ENCODE data around the gene TAF15.

DNA sequence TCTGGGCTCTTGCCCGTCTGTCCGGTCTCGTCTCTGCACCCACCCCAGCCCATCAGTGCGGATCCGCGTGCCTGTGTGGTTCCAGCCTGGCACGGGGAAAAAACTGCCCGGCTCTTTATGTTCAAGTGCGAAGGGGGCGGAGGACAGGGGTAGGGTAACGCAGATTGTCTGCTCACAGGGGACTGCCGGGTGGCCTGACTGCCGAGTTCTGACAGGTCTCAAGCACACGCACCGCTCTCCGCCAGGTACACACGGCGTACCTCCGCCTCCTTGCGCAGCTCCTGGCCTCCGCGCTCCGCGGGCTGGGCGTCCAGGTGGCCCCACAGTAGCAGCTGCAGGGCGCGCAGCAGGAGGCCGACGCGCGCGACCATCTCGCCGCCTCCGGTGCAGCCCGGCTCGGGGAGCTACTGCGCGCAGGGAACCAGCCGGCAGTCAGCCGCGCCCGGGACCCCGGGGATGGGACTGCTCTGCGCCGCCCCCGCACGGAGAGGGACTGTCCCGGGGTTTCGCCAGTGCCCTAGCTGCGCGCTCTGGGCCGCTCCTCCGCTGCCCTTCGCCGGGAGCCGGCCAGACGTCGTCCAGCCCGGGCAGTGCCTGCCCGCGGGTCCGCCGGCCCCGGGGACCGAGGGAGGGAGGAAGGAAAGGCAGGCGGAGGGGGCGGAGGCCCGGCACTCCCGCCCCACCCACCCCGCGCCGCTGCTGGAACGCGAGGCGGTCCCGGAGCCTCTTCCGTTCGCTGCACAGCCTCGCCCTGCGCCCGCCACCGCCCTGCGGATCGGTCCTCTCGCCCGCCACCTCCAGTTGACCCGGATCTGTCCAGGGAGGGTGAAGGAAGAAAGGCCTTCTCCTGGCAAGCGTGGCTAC lies 14.0 kb upstream of the TAF15 start, which contains the start of gene MMP28:
- TF ChIP-seq, protein P1, sequence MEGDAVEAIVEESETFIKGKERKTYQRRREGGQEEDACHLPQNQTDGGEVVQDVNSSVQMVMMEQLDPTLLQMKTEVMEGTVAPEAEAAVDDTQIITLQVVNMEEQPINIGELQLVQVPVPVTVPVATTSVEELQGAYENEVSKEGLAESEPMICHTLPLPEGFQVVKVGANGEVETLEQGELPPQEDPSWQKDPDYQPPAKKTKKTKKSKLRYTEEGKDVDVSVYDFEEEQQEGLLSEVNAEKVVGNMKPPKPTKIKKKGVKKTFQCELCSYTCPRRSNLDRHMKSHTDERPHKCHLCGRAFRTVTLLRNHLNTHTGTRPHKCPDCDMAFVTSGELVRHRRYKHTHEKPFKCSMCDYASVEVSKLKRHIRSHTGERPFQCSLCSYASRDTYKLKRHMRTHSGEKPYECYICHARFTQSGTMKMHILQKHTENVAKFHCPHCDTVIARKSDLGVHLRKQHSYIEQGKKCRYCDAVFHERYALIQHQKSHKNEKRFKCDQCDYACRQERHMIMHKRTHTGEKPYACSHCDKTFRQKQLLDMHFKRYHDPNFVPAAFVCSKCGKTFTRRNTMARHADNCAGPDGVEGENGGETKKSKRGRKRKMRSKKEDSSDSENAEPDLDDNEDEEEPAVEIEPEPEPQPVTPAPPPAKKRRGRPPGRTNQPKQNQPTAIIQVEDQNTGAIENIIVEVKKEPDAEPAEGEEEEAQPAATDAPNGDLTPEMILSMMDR (IDR thresholded peaks at IDR 0.05; ENCODE audit: low read length) = no peak
- TF ChIP-seq EZH2 (IDR thresholded peaks at IDR 0.05; ENCODE audit: borderline replicate concordance, low read length) = no peak

All from OCI-LY1 (cell line).